GM21723 (cell line): ENCODE results near the gene TBC1D1.
"Not testable (repeated sequence)": the region's sequence is repeated elsewhere in the genome, so short reads cannot be mapped to it uniquely, and the experiment has no call there.

ENCODE experiments used
- ATAC-seq: cut with Tn5 transposase; IDR thresholded peaks from one replicate; pipeline ENCODE4 v1.9.1; 2021; ENCODE audit warnings: mild to moderate bottlenecking, moderate library complexity; ENCODE audit not compliant: unreplicated experiment

TBC1D1 gene

GRCh38 chr4:37918653-37919052, 27.8 kb downstream of the TBC1D1 start:
- no peak for ATAC-seq

GRCh38 chr4:37922328-37922727, 31.4 kb downstream of the TBC1D1 start:
- no peak for ATAC-seq

- not testable (repeated sequence) for ATAC-seq
These were observed 32.2 kb downstream of the TBC1D1 start for GRCh38 chr4:37923089-37923488.

GRCh38 chr4:37924946-37925345, 34.1 kb downstream of the TBC1D1 start:
- ATAC-seq = no peak

GRCh38 chr4:37927434-37927833, 36.5 kb downstream of the TBC1D1 start:
- ATAC-seq = no peak

GRCh38 chr4:37928426-37929416, 37.8 kb downstream of the TBC1D1 start:
- no peak for ATAC-seq

GRCh38 chr4:37934096-37934495, 43.2 kb downstream of the TBC1D1 start:
- ATAC-seq = no peak

- ATAC-seq = no peak
These were observed 43.7 kb downstream of the TBC1D1 start for GRCh38 chr4:37934609-37935008.

- no peak for ATAC-seq
These were observed 44.1 kb downstream of the TBC1D1 start for GRCh38 chr4:37935026-37935425.

- no peak for ATAC-seq
These were observed 46.1 kb downstream of the TBC1D1 start for GRCh38 chr4:37936889-37937498.

- no peak for ATAC-seq
These were observed 47.3 kb downstream of the TBC1D1 start for GRCh38 chr4:37938208-37938607.

GRCh38 chr4:37946503-37947179, 55.8 kb downstream of the TBC1D1 start:
- ATAC-seq = no peak

- ATAC-seq = no peak
These were observed 57.7 kb downstream of the TBC1D1 start for GRCh38 chr4:37948542-37948941.

- ATAC-seq = no peak
These were observed 58.9 kb downstream of the TBC1D1 start for GRCh38 chr4:37949636-37950426.

GRCh38 chr4:37951461-37952352, 60.8 kb downstream of the TBC1D1 start:
- ATAC-seq = no peak

- ATAC-seq = no peak
These were observed 62.3 kb downstream of the TBC1D1 start for GRCh38 chr4:37953156-37953555.

- no peak for ATAC-seq
These were observed 62.9 kb downstream of the TBC1D1 start for GRCh38 chr4:37953620-37954293.

- ATAC-seq = no peak
These were observed 66.1 kb downstream of the TBC1D1 start for GRCh38 chr4:37956941-37957340.

GRCh38 chr4:37958932-37959331, 68.0 kb downstream of the TBC1D1 start:
- no peak for ATAC-seq
